Right forelimb (tissue), 1 donor: ENCODE data around the gene DAAM2.

ENCODE experiments used
- DNase-seq: peaks from one replicate; pipeline ENCODE4 v3.0.0-alpha.2; 2018

DAAM2 gene

GRCh38 chr6:39791850-39792539, at the start of gene DAAM2:
DAAM2 (plus strand) TSS chr6:39792376; CDS start chr6:39856303, 63,927 bp downstream.
- DNase-seq: peak; percentile 84

- DNase-seq: no peak
Observed at GRCh38 chr6:39746795-39747194, 45.4 kb upstream of the DAAM2 start.

- no peak for DNase-seq
Observed at GRCh38 chr6:39752835-39753724, 39.1 kb upstream of the DAAM2 start.

GRCh38 chr6:39753725-39754045, 38.5 kb upstream of the DAAM2 start:
- no peak for DNase-seq

GRCh38 chr6:39754514-39755115, 37.6 kb upstream of the DAAM2 start:
- no peak for DNase-seq

- no peak for DNase-seq
Observed at GRCh38 chr6:39755231-39755630, 36.9 kb upstream of the DAAM2 start.

- no peak for DNase-seq
Observed at GRCh38 chr6:39756582-39756981, 35.6 kb upstream of the DAAM2 start.

- no peak for DNase-seq
Observed at GRCh38 chr6:39758905-39759605, 33.1 kb upstream of the DAAM2 start.

GRCh38 chr6:39760226-39760952, 31.8 kb upstream of the DAAM2 start:
- DNase-seq: no peak

- no peak for DNase-seq
Observed at GRCh38 chr6:39765508-39766065, 26.6 kb upstream of the DAAM2 start.

- DNase-seq: no peak
Observed at GRCh38 chr6:39769012-39769411, 23.2 kb upstream of the DAAM2 start.

GRCh38 chr6:39770446-39770845, 21.7 kb upstream of the DAAM2 start:
- no peak for DNase-seq

GRCh38 chr6:39772559-39773273, 19.5 kb upstream of the DAAM2 start:
- DNase-seq: no peak

GRCh38 chr6:39773782-39774181, 18.4 kb upstream of the DAAM2 start:
- DNase-seq: no peak

- no peak for DNase-seq
Observed at GRCh38 chr6:39776581-39776980, 15.6 kb upstream of the DAAM2 start.

GRCh38 chr6:39777218-39777617, 15.0 kb upstream of the DAAM2 start:
- no peak for DNase-seq

GRCh38 chr6:39777661-39778060, 14.5 kb upstream of the DAAM2 start:
- no peak for DNase-seq

GRCh38 chr6:39778581-39779255, 13.5 kb upstream of the DAAM2 start:
- no peak for DNase-seq

GRCh38 chr6:39785281-39785680, 6.9 kb upstream of the DAAM2 start:
- DNase-seq: no peak

- DNase-seq: no peak
Observed at GRCh38 chr6:39786649-39787048, 5.5 kb upstream of the DAAM2 start.

- no peak for DNase-seq
Observed at GRCh38 chr6:39787322-39787721, 4.9 kb upstream of the DAAM2 start.
